GM18502 (cell line): Measurements from ENCODE around the gene TNIK.

Experiments
- ATAC-seq: cut with Tn5 transposase; IDR thresholded peaks from one replicate; pipeline ENCODE4 v1.9.1; 2021; ENCODE audit warnings: mild to moderate bottlenecking; ENCODE audit not compliant: unreplicated experiment, poor library complexity

Gene TNIK

DNA sequence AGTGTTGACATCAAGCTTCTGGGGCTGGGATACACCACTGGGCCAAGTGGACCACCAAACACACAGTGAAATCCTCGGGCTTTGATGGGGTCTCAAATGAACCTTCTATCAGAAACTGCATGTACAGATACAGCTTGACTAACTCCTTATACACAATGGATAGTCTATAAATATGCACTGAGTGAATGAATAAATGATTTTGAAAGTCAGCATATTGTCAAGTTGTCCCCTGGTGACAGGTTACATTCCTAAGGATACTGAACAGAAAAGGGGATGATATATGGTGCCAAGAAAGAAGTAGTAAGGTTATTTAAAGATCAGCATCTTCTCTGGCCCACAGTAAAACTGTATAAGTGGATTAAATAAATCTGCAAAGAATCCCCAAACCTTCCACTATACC is 274.2 kb downstream of the TNIK start:
- ATAC-seq: no peak

DNA sequence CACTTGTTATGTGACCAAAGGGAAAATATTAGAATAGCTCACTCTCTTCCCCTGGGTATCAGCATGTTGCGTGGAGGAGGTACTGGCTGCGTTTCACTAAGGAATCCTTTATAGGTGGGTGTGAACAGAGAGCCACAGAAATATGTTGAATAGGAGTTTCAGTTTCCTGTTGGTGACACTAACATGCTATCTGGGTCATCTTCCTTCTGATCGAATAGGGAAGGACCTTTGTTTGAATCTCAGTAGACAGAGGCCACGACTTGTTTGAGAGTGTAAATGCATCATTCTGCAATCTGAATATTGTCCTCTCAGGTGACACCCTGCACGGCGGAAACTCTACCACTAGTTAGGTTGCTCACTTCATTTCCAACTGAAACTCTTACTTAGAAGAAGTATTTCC is 275.8 kb downstream of the TNIK start:
- ATAC-seq: peak; percentile 75

DNA sequence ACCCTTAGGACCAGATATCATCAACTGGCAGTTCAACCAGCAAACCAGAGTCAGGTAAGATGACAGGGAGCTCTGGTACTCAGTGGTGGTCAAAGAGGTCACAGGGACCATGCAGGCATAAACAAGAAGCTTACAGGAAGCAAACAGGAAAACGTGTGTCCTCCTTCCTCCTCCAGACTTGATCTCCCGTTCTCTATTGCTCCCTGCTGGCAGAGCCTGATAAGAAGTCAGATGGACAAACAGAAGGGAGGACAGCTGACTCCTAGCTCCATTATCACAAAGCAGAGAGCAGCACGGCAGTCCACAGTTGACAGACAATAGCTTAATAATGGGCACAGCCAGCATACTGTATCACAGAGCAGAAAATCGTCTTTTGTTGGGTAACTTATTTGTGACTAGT is 277.2 kb downstream of the TNIK start:
- no peak for ATAC-seq

DNA sequence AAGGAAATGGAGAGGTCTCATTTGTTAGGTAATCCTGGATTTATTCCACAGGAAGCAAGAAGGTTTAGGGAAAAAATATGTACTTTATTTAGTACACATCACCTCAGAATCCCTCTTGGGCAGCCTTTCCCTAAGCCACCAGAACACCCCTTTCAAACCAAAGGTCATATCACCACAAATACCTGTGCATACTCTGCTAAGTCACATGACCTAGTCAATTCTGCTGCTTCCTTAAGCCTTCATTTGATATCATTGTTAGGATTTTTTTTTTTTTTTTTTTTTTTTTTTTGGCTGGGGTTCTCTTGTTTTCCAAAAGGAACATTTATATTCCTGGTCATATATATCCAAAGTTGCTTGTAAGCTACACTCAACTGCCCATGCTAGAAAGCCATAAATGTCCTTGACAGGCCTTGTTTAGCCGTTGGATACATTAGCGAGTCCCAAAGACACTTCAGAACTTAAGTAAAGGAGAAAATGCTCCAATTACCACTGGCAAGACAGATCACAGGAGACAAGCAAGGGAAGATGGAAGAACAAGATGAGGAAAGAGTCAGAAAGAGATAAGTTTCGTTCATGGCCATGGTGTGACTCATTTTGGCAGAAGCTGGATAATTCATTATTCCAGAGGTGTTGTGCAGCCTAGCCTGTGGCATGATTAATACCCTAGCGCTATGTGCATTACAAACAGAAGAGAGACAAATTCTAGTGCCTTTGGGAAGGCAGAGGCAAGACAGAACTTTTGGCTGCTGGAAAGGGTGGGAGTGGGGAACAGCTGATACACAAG is 278.1 kb downstream of the TNIK start:
- no peak for ATAC-seq

DNA sequence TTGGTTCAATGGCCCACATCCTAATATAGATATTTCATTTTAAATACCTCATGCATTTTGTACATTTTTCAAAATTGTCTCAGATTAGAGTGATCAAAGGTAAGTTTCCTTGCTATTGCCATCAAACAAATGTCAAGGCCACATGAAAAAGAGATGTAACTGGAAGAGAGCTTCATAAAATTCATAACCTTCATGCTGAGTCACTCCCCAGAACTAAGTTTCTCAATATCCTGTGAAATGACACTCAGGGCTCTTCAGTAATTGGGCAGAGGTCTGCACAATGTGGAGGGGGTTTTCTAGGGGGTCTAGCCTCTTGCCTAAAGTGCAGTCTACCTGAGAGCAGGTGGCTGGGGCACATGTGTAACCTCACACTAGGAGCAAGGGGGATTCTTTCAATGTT is 281.5 kb downstream of the TNIK start:
- ATAC-seq: no peak

DNA sequence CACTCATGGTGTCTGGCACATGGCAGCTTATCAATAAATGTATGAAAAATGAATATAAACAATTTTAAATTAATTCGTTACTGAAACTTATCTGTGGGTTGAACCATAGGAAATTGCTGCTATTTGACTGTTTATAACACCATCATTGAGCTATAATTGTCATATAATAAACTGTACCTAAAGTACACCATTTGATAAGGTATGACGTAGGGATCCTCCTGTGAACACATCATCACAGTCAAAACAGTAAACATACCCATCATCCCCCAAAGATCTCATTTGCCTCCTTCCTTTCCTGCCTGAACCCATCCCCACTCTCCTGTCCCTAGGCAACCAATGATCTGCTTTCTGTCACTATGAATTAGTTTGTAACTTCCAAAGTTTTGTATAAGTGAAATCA is 282.7 kb downstream of the TNIK start:
- no peak for ATAC-seq

DNA sequence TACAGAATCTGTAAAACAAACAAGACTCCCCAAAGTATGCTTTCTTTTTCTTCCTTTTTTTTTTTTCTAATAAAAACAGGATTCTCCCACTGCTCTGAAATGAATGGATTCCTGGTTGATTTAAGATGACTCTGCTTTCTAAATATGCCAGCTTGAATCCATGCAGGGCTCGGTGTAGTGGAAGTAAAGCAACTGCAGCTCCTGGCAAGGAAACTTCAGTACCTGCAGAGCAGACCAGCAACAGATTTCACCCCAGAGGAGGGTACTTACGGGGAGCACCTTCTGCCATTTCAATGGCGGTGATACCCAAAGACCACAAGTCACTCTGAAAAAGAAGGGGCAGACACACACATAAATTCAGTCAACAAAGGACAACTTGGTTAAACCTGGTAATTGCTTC is 283.1 kb downstream of the TNIK start:
- no peak for ATAC-seq

DNA sequence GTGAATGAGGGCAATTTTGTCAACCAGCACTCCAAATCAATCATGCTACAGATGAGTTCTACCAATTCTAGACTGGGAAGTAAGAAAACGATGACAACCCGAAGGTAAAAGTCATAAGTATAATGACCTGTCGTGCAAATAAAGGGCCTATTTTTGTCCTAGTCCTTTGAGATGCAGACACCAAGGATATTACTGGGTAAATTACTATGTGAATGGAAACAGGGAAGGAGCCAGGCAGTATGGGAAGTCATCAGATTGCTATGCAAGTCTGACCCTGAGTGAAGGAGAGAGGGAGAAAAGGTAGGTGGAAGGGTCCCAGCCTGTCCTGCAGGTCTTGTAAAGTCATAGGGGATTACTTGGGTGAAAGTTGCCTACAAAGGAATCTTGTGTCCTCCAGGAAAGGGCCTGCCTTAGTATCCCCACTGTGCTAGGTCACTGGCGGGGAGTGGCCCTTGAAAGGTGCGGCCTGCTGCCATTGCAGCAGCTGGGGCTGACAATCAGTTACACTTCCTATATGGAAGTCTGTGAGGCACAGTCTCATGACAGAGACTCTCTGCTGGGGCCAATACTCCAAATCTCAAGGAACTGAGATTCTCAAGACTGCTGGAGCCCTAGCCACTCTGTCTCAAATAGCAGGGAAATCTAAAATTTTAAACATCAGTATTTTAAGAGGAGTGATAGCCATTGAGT is 283.8 kb downstream of the TNIK start:
- ATAC-seq: no peak

DNA sequence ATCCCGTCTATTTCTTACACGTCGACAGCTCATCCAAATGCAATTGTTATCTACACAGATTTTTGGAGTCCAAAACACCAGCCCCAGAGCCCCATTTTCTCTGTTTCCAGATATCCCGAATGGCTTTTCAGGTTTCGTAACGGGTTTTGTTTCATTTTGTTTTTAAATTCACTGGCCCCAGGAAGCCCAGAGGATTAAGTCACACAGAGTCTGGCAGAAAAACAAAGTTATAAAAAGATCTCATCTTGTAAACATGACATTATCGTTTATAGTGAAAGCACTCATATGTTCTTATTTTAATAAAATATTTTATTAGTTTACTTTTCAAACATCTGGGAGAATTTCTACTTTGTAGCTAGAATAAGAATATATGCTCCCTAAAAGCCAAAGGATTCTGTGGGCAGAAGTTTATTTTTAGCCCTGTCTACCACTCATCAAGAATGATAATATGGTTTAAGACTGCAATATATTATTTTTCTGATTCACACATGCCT is 284.4 kb downstream of the TNIK start:
- no peak for ATAC-seq

DNA sequence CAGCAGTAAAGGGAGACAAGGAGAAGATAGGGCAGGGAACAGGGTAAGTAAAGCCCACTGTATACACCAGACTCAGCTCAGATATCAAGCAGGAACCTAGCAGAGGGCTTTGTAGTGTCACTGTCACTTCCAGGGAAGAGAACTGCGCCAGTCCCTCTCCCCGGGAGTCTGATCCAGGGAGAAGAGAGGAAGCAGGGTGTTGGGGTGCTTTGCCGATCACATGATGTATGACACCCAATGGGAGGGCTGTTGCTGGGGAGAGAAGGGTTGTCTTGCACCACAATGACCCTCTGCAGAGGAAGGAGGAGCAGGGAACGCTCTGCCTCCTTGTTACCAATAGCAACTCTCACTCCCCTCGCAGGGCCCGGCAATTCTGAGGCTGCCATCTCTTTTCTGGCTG is 286.5 kb downstream of the TNIK start:
- ATAC-seq: no peak

DNA sequence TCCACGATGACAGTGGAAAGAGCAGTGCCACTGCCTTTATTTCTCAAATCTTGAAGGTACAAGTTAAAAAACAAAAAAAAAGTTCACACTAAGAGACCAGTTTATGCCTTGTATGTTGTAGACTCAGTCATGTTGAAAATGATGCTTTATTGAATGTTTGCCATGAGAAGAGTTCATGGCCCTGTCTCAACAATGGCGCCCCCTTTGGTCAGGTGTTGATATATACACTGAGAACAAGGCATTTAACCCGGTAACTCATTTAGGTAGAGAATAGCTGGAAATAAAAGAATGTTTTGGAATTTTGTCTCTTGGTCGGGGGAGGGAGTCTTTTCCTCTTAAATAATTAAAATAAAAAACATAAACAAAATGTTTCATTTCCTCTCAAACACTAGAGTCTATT is 288.1 kb downstream of the TNIK start:
- no peak for ATAC-seq

DNA sequence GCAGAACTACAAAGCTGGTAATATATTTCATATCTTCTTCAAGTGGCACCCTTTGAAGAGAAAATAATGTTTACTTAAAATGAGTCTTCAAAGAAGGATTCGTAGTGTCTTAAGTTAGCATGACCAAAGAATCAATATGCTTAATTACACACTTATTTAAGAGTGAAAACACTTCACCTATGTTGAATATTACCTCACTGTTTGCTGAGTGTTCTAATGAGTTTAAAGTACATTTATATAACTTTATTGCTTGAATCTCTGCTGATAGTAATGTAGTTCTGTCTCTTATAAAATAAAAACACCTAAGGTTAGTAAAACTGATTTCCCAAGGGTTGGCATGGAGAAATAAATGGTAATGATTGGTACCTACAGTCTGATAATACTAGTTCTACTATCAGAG is 290.3 kb downstream of the TNIK start:
- no peak for ATAC-seq

DNA sequence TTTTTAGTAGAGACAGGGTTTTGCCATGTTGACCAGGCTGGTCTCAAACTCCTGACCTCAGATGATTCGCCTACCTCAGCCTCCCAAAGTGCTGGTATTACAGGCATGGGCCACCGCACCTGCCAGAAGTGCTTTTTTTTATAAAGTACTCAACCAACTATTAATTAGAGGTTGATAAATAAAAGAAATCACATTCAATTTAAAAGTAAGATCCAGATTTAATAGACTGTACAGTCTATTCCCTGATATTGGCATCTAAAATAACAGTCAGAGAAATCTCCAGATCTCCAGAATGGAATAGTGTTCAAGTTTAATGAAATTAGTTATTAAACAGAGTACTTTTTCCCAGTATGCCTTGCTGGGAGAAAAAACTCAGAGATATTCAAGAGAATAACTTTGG is 290.8 kb downstream of the TNIK start:
- ATAC-seq: no peak

DNA sequence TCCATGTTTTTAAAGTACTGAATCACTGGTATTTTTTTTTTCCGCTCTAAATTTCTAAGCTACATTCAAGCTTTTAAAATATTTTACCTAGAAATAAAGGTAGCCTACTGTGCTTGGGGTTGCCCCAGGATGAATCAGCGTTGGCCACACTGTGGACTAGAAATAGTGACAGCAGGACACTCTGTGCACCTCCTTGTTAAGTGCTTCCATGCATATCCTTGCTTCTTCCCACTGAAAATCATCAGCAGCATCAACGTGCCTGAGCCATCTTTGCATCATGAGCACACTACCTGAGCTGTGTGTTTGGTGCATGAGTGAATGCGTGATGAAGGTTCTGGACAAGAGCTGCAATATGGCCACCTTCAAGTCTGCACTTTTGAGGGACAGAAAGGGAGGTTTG is 291.7 kb downstream of the TNIK start:
- ATAC-seq: no peak

DNA sequence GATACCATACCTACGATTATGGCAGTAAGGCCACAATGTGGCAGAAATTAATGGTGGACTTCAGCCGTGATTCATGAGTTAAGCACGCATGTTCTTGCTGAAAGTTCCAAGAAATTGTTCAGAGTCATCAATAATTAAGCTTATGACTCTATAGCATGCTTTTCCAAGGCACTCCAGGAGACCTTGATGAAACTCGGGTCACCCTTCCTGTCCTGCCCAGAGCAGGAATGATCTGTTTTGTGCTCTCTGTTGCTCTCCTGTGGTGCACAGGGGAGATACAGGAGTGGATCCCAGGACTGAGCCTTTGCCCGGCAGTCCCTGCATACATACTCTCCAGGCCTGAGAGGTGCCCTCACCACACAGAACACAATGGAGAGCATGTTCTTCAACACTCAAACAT is 292.1 kb downstream of the TNIK start:
- ATAC-seq: no peak

DNA sequence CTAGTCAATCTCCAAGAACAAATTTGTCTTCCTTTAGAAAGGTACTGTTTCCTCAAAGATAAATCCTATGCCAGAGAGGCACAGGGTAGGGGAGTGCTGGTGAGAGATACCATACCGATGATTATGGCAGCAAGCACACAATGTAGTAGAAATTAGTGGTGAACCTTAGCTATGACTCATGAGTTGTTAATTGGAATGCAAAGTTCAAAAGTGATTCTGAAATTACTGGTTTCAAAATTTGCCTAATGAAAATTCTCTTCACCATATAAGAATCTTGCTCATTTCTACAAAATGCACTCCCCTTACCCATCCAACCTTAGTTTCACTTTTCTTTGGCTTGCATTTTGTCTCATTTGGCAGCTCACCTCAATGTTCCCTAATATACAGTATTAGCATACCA is 294.2 kb downstream of the TNIK start:
- ATAC-seq: peak; percentile 60

DNA sequence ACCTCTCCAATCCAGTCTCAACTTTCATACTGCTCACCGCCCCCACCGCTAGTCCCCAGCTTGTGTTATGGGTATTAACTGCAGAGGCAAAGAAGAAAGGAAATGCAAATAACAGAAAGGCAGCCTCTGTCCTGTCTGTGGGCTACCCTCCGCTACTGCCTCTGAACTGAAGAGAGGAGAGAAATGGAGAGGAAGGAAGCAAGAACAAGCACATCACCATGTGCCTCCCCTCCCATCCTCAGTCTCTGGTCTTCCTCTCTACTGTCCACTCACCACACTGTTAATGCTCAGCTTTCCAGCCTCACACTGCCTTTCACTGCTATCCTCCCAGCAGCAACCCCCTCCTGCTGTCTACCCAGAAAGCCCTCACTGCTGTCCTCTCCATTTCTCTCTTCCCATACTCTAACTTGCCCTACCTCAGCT is 294.7 kb downstream of the TNIK start:
- ATAC-seq: peak; percentile 49

DNA sequence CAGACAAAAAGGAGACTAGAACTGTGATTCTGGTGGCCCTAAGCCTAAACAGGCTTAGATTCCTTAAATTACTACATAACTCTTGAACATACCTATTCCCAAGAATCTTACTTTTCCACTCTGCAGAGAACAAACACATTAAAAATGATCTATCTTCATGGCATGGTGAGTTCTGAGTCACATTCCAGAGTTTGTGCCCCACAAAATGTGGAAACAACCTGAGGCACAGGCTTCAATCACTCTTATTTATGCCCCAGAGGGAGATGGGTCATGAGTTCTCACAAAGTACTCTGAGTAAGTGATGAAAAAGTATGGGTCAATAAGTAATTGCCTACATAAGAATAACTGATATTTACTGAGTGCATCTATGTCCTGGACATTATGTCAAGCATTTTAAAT is 296.1 kb downstream of the TNIK start:
- no peak for ATAC-seq

DNA sequence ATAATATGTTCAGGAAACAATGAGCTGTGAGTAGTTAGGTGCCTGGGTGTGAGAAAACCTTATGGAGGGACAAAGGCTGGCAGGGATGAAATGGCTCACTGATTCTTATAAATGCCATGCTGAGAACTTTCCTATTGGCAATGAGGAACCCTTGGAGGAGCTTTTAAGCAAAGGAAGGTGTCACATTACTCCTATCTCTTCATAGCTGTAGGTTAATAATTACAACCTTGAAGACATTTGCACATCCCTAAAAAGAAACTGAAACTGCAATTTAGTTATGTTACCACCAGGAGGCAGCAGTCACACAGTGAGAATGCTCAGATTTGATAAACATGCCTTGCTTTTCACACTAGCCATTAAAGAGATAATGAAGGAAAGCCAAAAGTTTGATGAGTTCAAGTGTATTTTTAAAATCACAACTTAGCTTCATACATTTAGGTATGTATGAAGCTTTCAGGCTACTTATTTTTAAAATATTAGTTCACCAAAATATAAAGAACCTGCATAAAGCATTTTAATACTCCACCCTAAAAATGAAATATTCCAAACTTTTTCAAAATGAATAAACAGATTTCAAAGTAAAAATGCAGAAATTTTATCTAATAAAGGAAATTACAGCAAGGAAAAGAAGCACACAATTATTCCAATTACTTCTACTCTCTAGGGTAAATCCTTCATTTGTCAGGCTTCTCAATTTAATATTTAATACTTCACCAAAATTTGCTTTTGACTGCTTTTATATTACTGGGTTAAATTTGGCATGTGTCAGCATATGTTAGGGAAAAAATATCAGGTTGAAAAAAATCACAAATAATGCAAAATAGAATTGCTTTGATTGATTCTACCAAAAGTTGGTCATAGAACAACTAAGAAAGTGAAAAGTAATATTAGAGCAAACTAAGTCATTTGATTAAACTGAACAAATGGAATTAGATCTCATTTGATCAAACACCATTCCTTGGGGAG is 296.8 kb downstream of the TNIK start:
- no peak for ATAC-seq

DNA sequence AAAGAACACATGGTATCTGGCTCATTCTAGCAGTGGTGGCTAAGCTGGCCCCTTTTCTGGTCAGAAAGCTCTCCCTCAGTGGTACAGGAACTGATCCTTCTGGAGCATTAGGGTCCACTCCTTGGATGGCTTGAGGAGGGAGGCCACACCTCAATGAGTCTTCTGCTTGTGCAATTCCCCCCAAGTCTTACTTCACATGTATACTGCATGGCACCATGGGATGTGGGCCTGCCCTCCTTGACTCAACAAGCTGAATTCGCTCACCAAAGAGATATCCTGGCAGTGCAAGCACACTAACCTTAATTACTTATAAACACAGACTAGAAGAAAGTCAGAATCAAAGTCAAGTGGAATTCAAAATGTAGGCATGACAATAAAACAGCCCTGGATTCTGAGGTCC is 299.9 kb downstream of the TNIK start:
- ATAC-seq: no peak

DNA sequence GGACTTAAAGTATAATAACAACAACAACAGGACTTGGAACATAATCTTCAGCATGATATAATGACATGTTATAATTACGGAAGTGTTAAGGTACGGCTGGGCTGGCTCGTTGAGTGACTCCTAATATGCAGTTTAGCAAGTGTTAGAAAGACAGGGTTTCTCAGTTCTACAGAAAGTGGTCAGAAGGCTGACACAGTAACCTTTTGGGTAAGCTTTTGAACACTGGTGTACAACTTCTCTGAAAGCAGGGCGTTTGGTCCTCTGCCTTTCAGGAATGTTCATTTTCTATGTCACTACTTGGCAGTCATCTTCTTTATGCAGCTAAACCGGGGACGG is 300.4 kb downstream of the TNIK start:
- ATAC-seq: no peak
